IMR-90 (cell line): ENCODE results near the gene UBE3B. TPM values are rescaled to one million over a fixed set of nuclear protein-coding genes. Genes with fewer than 3 reads are reported as not detected.

Experiments used
- ATAC-seq: fragments of 200-7000 bp; cut with Tn5 transposase; 2 replicates; pipeline ENCODE4 v1.9.1; 2020; ENCODE audit warnings: low read depth, mild to moderate bottlenecking, moderate library complexity
- BruUV-seq: library from RNA; stranded (reverse); fragments of 400-500 nt; replicated peaks from 2 replicates; lab custom pipeline; 2021; lab: Mats Ljungman, UMichigan
- CTCF ChIA-PET: fragments of 300-600 bp; formaldehyde crosslinking; extraction: SDS; loops from one replicate; lab custom pipeline; 2021; ENCODE audit warnings: antibody characterized with exemption; lab: Yijun Ruan, JAX
- POLR2A ChIA-PET: fragments of 300-600 bp; sonication (Branson Sonifier 250); formaldehyde crosslinking; loops from one replicate; lab custom pipeline; 2022; ENCODE audit warnings: antibody characterized with exemption; ENCODE audit not compliant: unreplicated experiment; lab: Charles Lee
- DNase-seq: peaks from one replicate; pipeline ENCODE4 v3.0.0; 2013
- H2AFZ ChIP-seq: replicated peaks from 2 replicates; pipeline ENCODE3; 2013; ENCODE audit warnings: low read length, mild to moderate bottlenecking; ENCODE audit not compliant: poor library complexity
- H2AK5ac ChIP-seq: 2 replicates; pipeline ENCODE4 v1.6.1; 2013; ENCODE audit warnings: low read depth, low read length, inconsistent platforms
- H2AK9ac ChIP-seq: replicated peaks from 2 replicates; pipeline ENCODE3; 2013; ENCODE audit warnings: mild to moderate bottlenecking, low read depth, low read length, moderate library complexity; ENCODE audit not compliant: poor library complexity
- H2BK120ac ChIP-seq: 2 replicates; pipeline ENCODE4 v1.6.1; 2013; ENCODE audit warnings: low read depth, low read length, inconsistent platforms
- H2BK15ac ChIP-seq: 3 replicates; pipeline ENCODE4 v1.6.1; 2013; ENCODE audit warnings: low read depth, low read length, inconsistent platforms
- H2BK20ac ChIP-seq: 2 replicates; pipeline ENCODE4 v1.6.1; 2013; ENCODE audit warnings: low read depth, mild to moderate bottlenecking, inconsistent platforms, low read length, moderate library complexity
- H2BK5ac ChIP-seq: 2 replicates; pipeline ENCODE4 v1.6.1; 2013; ENCODE audit warnings: mild to moderate bottlenecking, low read depth, low read length, inconsistent platforms; ENCODE audit not compliant: poor library complexity, severe bottlenecking
- H3K14ac ChIP-seq: replicated peaks from 2 replicates; pipeline ENCODE4 v1.6.1; 2013; ENCODE audit warnings: low read depth, low read length, inconsistent platforms
- H3K18ac ChIP-seq: 2 replicates; pipeline ENCODE4 v1.6.1; 2013; ENCODE audit warnings: low read depth, low read length, control low read depth
- H3K23ac ChIP-seq: 2 replicates; pipeline ENCODE4 v1.6.1; 2013; ENCODE audit warnings: low read depth, low read length, inconsistent platforms
- H3K27ac ChIP-seq: 2 replicates; pipeline ENCODE4 v1.5.1; 2013; ENCODE audit warnings: mild to moderate bottlenecking, control low read depth, low read length; ENCODE audit not compliant: insufficient read depth
- H3K27me3 ChIP-seq: 2 replicates; pipeline ENCODE4 v1.6.1; 2013; ENCODE audit warnings: low read length; ENCODE audit not compliant: control insufficient read depth, insufficient read depth
- H3K36me3 ChIP-seq: 2 replicates; pipeline ENCODE4 v1.6.1; 2013; ENCODE audit warnings: low read length, mixed read lengths; ENCODE audit not compliant: control insufficient read depth, insufficient read depth
- H3K4ac ChIP-seq: 2 replicates; pipeline ENCODE4 v1.6.1; 2013; ENCODE audit warnings: low read depth, low read length, inconsistent platforms
- H3K4me1 ChIP-seq: 2 replicates; pipeline ENCODE4 v1.6.1; 2013; ENCODE audit warnings: low read length, mixed read lengths; ENCODE audit not compliant: control insufficient read depth, insufficient read depth
- H3K4me2 ChIP-seq: 2 replicates; pipeline ENCODE4 v1.6.1; 2013; ENCODE audit warnings: low read depth, mild to moderate bottlenecking, control low read depth, low read length, moderate library complexity
- H3K4me3 ChIP-seq: 2 replicates; pipeline ENCODE4 v1.5.1; 2013; ENCODE audit warnings: low read depth, mild to moderate bottlenecking, control low read depth, low read length, moderate library complexity; ENCODE audit not compliant: insufficient read depth
- H3K56ac ChIP-seq: 2 replicates; pipeline ENCODE4 v1.6.1; 2013; ENCODE audit warnings: low read length, inconsistent platforms; ENCODE audit not compliant: insufficient read depth; ENCODE audit errors: extremely low read depth
- H3K79me1 ChIP-seq, 2 experiments: 2 replicates each; pipeline ENCODE4 v1.6.1; 2013; ENCODE audit warnings: low read length in 2 of 2, inconsistent platforms in 1 of 2, low read depth in 1 of 2
- H3K9ac ChIP-seq: 2 replicates; pipeline ENCODE4 v1.6.1; 2013; ENCODE audit warnings: low read depth, low read length, control low read depth
- H3K9me1 ChIP-seq: 2 replicates; pipeline ENCODE4 v1.6.1; 2013; ENCODE audit warnings: low read length, inconsistent platforms; ENCODE audit not compliant: insufficient read depth
- H3K9me3 ChIP-seq: 2 replicates; pipeline ENCODE4 v1.6.1; 2013; ENCODE audit warnings: low read length; ENCODE audit not compliant: control insufficient read depth, insufficient read depth
- H4K20me1 ChIP-seq: 2 replicates; pipeline ENCODE4 v1.6.1; 2013; ENCODE audit warnings: low read length, inconsistent platforms; ENCODE audit not compliant: insufficient read depth
- H4K5ac ChIP-seq: 2 replicates; pipeline ENCODE4 v1.6.1; 2013; ENCODE audit warnings: mild to moderate bottlenecking, low read depth, low read length, control low read depth
- H4K8ac ChIP-seq, 2 experiments: 2 replicates each; pipeline ENCODE4 v1.6.1; 2013; ENCODE audit warnings: low read depth in 2 of 2, low read length in 2 of 2, control low read depth in 1 of 2, inconsistent platforms in 1 of 2
- H4K91ac ChIP-seq: 2 replicates; pipeline ENCODE4 v1.6.1; 2013; ENCODE audit warnings: low read depth, low read length, inconsistent platforms; ENCODE audit not compliant: insufficient read depth
- CEBPB ChIP-seq: IDR thresholded peaks from 2 replicates; pipeline ENCODE4 v1.6.1; 2012; ENCODE audit warnings: low read depth, low read length, improper control_type of control experiment
- CHD1 ChIP-seq: IDR thresholded peaks from 2 replicates; pipeline ENCODE4 v1.6.1; 2012; ENCODE audit warnings: low read depth, low read length, improper control_type of control experiment
- ELK1 ChIP-seq: fragments of 150-350 bp; IDR thresholded peaks from 2 replicates; pipeline ENCODE4 v1.6.1; 2016; ENCODE audit warnings: low read depth, mild to moderate bottlenecking, low read length, moderate library complexity, borderline replicate concordance
- FOS ChIP-seq: fragments of 150-350 bp; IDR thresholded peaks from 2 replicates; pipeline ENCODE4 v1.6.1; 2016; ENCODE audit warnings: low read depth, low read length
- MXI1 ChIP-seq: IDR thresholded peaks from 2 replicates; pipeline ENCODE4 v1.6.1; 2012; ENCODE audit warnings: low read depth, mild to moderate bottlenecking, low read length, moderate library complexity, borderline replicate concordance
- NFE2L2 ChIP-seq: fragments of 150-350 bp; IDR thresholded peaks from 2 replicates; pipeline ENCODE4 v1.6.1; 2016; ENCODE audit warnings: low read depth, mild to moderate bottlenecking, low read length
- RCOR1 ChIP-seq: IDR thresholded peaks from 2 replicates; pipeline ENCODE4 v1.6.1; 2012; ENCODE audit warnings: mild to moderate bottlenecking, low read length, improper control_type of control experiment; ENCODE audit not compliant: insufficient replicate concordance
- USF2 ChIP-seq: fragments of 150-350 bp; IDR thresholded peaks from 2 replicates; pipeline ENCODE4 v1.6.1; 2017; ENCODE audit warnings: mild to moderate bottlenecking, antibody characterized with exemption, low read length, low read depth
- WGBS, 2 experiments: methylation state at CpG; one replicate each; pipeline versions ENCODE4 v1.1.5 to v1.1.7; 2013; ENCODE audit warnings: missing lambda C conversion rate in 2 of 2; ENCODE audit not compliant: insufficient read length in 1 of 2; ENCODE audit errors: extremely low coverage in 2 of 2; 5-methylcytosine and 5-hydroxymethylcytosine counted together
- dilution Hi-C: fragments of 300-500 bp; cut with HindIII; formaldehyde crosslinking; loops from one replicate; pipeline ENCODE4 v1.14.3; 2018; ENCODE audit warnings: low sequenced_read_pairs; ENCODE audit not compliant: unreplicated experiment
- in situ Hi-C: fragments of 300-500 bp; cut with MboI; formaldehyde crosslinking; loops from 3 replicates; pipeline ENCODE4 v1.14.3; 2019; ENCODE audit warnings: low sequenced_read_pairs, inconsistent platforms, mixed read lengths
- intact Hi-C: fragments of 100-400 bp; cut with micrococcal nuclease; formaldehyde crosslinking; loops from 2 replicates; pipeline ENCODE4 v1.10.0; 2022
- polyA plus RNA-seq, 3 experiments: library from polyadenylated mRNA; depleted of rRNA; stranded (reverse); fragments of >200 nt; gene quantifications; 2 replicates each; pipeline ENCODE4 v1.2.3, GENCODE V29; 2012; ENCODE audit warnings: low replicate concordance in 1 of 3
- total RNA-seq: library from RNA; depleted of rRNA; stranded (reverse); fragments of >200 nt; gene quantifications from 2 replicates; pipeline ENCODE4 v1.2.3, GENCODE V29; 2012

The UBE3B gene
- total and polyA plus RNA-seq, 2 of the 4 experiments (the other 2 are of a cell fraction), result 18.8 to 24.9 TPM

- Histone ChIP-seq H2BK15ac (no peak overlapping the region), H3K4me1 (no peaks in the 10 kb centered on the region), H3K4ac (no peak overlapping the region), H3K23ac (no peak overlapping the region), H4K91ac (no peak overlapping the region), H3K4me2 (no peak overlapping the region), H4K20me1 (no peaks in the 10 kb centered on the region), H3K14ac (no peak overlapping the region), H3K79me1 (no peaks in the 10 kb centered on the region), H3K4me3 (no peak overlapping the region), H2BK5ac (no peak overlapping the region), H2AFZ (no peak overlapping the region), H2BK20ac (no peak overlapping the region), H4K8ac (no peak overlapping the region), H3K18ac (no peak overlapping the region), H3K36me3 (no peaks in the 10 kb centered on the region), H4K5ac (no peak overlapping the region), H2AK9ac (no peak overlapping the region), H3K9me3 (no peaks in the 10 kb centered on the region), H2AK5ac (no peak overlapping the region), H2BK120ac (no peak overlapping the region), H3K9me1 (no peaks in the 10 kb centered on the region), H3K9ac (no peak overlapping the region), H3K27me3 (peaks cover 46% of the 10 kb centered on the region), H3K27ac (no peak overlapping the region), H3K56ac (no peak overlapping the region)
- DNase-seq, result no peak
- no peak for ATAC-seq
- in situ Hi-C loops (no loop called here), dilution Hi-C loops (no loop called here), intact Hi-C loops (no loop called here)
- POLR2A ChIA-PET, result no interaction called here
- CTCF ChIA-PET, result no interaction called here
- WGBS, 2 experiments, result 33% methylated on average over 1 of the region's 12 CpGs; no CpG with 5 or more reads in 1 of the 2 experiments
- BruUV-seq, result no TSS peak
- TF ChIP-seq CHD1, result no peak
- no peak for TF ChIP-seq MXI1
- TF ChIP-seq NFE2L2, result no peak
- no peak for TF ChIP-seq ELK1
- TF ChIP-seq RCOR1, result no peak
- no peak for TF ChIP-seq USF2
- TF ChIP-seq FOS, result no peak
- no peak for TF ChIP-seq CEBPB
These were observed 72.8 kb downstream of the UBE3B start for GRCh38 chr12:109550281-109550680.
